VCaP (cell line): ENCODE results near the gene AKAP7.
A peak's percentile ranks its signal among the peaks of the same experiment; 100 is the strongest.
"Not testable (repeated sequence)": the region's sequence is repeated elsewhere in the genome, so short reads cannot be mapped to it uniquely, and the experiment has no call there.

Experiments used
- H3K27ac ChIP-seq: fragments of 450-650 bp; 2 replicates; pipeline ENCODE4 v1.5.1; 2017
- CTCF ChIP-seq: fragments of 450-650 bp; conservative IDR thresholded peaks from 2 replicates; pipeline ENCODE4 v1.5.1; 2017; ENCODE audit warnings: mild to moderate bottlenecking, moderate library complexity

AKAP7 gene

GRCh38 chr6:131135244-131136020 is at the start of gene AKAP7:
Gene AKAP7, plus strand, starts transcription at chr6:131135467. Its CDS starts 297 bp downstream, at chr6:131135764.
- peak within 1 kb of the TSS; percentile 88 for H3K27ac ChIP-seq
- no peak for TF ChIP-seq CTCF

GRCh38 chr6:131090339-131090738 is 44.9 kb upstream of the AKAP7 start:
- H3K27ac ChIP-seq: not testable (repeated sequence)

GRCh38 chr6:131091944-131092343 is 43.3 kb upstream of the AKAP7 start:
- not testable (repeated sequence) for H3K27ac ChIP-seq

GRCh38 chr6:131093334-131093733 is 41.9 kb upstream of the AKAP7 start:
- TF ChIP-seq CTCF: no peak
- no peak overlapping the region for H3K27ac ChIP-seq

- no peak for TF ChIP-seq CTCF
- no peak overlapping the region for H3K27ac ChIP-seq
These were observed 38.5 kb upstream of the AKAP7 start for GRCh38 chr6:131096786-131097185.

- TF ChIP-seq CTCF: no peak
- no peak overlapping the region for H3K27ac ChIP-seq
These were observed 33.2 kb upstream of the AKAP7 start for GRCh38 chr6:131101911-131102680.

GRCh38 chr6:131103296-131103695 is 32.0 kb upstream of the AKAP7 start:
- no peak for TF ChIP-seq CTCF
- H3K27ac ChIP-seq: no peak overlapping the region

GRCh38 chr6:131103901-131104300 is 31.4 kb upstream of the AKAP7 start:
- no peak for TF ChIP-seq CTCF
- H3K27ac ChIP-seq: no peak overlapping the region
